ENCODE measurements around the gene NELFCD.
"Not testable (repeated sequence)": the region's sequence is repeated elsewhere in the genome, so short reads cannot be mapped to it uniquely, and the experiment has no call there.

The NELFCD gene, protein sequence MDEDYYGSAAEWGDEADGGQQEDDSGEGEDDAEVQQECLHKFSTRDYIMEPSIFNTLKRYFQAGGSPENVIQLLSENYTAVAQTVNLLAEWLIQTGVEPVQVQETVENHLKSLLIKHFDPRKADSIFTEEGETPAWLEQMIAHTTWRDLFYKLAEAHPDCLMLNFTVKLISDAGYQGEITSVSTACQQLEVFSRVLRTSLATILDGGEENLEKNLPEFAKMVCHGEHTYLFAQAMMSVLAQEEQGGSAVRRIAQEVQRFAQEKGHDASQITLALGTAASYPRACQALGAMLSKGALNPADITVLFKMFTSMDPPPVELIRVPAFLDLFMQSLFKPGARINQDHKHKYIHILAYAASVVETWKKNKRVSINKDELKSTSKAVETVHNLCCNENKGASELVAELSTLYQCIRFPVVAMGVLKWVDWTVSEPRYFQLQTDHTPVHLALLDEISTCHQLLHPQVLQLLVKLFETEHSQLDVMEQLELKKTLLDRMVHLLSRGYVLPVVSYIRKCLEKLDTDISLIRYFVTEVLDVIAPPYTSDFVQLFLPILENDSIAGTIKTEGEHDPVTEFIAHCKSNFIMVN

DNA sequence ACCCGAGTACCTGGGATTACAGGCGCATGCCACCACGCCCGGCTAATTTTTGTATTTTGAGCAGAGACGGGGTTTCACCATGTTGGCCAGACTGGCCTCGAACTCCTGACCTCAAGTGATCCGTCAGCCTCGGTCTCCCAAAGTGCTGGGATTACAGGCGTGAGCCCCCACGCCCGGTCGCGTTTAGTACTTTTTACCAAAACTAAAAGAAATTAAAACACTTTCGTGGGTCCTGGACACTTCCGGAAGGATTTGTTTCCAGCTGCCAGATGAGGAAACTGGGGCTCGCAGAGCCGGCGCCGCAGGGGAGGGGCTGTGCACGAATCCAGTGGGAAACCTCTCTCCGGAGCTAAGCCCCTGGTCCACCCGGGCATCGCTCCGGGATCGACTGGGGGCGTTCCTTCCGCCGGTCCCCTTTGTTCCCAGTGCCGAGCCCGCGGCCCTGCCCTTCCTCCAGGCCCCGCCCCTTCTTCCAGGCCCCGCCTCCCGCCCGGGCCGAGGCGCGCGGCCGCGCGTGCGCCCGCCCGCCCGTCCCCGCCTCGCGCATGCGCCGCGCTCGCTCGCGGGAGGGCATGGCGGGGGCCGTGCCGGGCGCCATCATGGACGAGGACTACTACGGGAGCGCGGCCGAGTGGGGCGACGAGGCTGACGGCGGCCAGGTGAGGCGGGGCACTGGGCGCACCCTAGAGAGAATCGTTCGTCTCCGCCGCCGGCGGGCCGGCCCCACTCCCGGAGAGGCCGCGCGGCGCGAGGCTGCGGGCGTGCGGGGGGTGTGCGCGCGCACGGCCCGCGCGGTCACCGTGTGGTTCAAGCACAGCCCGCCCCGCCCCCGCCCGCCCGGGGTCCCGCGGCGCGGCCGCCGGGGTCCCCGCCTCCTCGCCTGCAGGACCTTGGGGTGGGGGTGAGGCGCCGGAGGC is at the start of gene NELFCD:
NELFCD (plus strand) TSS at position 546 of the 917 bp plus-strand sequence; CDS start at position 600, 54 bp downstream.
- peak; percentile 86 for DNase-seq

GRCh38 chr20:58932170-58932569 is 48.9 kb upstream of the NELFCD start:
- no peak for DNase-seq

GRCh38 chr20:58938078-58938477 is 43.0 kb upstream of the NELFCD start:
- DNase-seq: no peak

DNA sequence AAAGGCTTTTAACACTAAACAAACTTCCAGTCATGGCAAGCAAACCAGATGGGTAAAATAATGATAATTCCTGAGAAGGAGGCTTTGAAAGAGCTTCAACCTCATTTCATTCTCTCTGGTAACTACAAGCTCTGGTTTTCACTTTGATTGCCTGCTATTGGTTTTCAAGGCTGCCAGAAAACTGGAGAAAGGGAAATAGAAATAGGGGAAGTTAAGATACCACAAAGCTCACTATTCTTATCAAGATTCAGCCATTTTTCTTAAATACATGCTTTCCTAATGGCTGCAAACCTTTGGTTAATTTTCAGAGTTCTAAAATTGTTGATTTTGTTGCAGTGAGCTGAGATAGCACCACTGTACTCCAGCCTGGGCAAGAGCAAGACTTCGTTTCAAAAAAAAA is 42.5 kb upstream of the NELFCD start:
- DNase-seq: no peak

DNA sequence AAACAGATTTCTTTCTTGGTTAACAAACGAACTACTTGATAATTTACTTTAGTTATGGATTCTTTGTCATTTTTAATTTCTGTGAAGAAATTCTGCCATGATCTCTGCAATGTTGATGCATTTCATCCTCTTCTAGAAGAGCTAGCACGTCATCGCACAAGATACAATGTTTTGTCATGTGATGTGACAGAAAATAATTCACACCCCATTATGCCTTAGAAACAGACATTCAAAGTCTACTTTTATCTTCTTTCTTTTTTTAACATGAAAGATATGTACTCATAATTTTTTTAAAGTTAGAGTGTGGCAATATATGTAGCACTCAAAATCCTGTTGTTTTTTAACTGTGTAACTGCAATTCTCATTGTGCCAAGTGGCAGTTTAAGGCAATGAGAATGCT is 39.6 kb upstream of the NELFCD start:
- no peak for DNase-seq

DNA sequence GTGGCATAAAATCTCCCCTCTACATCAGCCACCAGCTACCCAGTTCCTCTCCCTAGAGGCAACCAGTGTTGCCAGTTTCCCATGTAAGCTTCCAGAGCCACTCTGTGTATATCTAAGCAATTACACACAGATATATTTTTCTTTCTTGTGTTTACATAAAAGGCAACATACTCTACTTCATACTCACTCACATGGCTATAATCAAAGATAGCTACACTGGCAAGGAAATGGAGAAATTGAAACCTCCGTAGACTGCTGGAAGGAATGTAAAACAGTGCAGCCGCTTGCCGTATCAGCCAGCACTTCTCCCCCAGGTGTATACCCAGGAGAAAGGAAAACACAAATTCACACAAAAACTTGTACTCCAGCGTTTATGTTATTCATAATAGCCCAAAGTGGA is 38.5 kb upstream of the NELFCD start:
- no peak for DNase-seq

DNA sequence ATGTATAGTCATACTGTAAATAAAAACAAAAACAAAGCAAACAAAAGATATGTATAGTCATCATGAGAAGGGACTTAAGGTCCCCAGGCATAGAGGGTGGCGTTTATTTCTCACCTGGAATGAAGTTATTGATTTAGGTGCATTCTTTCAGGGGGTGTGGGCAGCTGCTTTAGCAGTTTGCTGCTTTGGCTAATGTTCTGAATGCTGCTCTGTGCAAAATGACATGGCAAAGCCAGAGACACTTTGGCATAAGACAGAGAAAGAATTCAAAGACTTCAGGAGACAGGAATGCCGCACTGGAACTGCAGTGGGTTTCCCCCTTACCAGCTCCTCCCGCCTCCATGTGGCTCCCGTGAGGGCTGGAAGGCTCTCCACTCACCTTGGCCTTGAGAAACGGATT is 36.4 kb upstream of the NELFCD start:
- DNase-seq: no peak

DNA sequence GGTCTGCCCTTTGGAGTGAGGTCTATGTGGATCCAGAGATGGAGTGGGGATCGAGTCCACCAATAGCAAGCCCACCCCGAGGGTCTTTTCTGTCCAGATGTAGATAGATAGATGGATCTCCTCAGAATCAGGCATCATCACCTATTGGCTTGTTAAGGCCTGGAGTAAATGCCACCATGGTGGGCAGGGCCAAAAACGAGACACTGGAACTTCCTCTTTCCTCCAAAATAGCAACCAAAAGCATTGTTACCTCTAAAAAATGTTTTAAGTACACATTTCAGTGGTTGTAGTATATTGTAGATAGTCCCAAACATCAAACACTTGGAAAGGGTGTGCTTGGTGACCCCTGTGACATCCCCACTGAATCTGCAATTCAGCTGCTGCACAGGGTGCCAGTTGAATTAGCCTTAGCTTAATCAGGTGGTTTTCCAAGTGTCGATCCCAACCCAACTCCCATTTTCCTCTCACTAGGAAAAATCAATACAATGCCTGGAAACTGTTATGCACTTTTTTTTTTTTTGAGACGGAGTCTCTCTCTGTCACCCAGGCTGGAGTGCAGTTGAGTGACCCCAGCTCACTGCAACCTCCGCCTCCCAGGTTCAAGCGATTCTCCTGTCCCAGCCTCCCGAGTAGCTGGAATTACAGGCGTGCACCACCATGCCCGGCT is 35.0 kb upstream of the NELFCD start:
- DNase-seq: no peak

DNA sequence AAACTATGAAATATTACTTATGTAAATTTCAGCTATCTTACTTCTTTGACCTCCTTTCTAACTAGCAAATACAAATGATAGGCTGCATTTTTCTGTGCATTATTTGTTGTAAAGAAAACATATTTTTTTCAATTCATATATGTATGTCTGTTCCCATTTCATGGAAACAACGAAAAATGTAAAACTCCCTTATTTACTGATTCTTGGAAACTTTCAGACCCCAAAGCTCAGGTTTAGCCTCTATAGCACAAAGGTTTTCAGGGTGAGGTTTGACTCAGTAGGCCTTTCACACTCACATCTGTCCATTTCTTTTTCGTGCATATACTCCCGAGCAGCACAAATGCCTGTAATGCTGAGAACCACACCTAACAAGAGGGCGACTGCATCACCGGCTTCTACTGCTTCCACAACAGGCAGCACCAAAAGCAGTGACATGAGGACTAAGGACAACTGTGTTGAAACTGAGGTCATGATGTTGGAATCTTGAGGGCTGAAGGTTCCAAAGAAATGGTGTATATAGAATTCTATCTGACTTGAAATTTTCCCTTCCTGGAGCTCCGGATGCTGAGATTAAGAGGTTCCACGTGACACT is 33.2 kb upstream of the NELFCD start:
- DNase-seq: not testable (repeated sequence)

- DNase-seq: no peak
Observed at GRCh38 chr20:58950603-58951002, 30.5 kb upstream of the NELFCD start.

DNA sequence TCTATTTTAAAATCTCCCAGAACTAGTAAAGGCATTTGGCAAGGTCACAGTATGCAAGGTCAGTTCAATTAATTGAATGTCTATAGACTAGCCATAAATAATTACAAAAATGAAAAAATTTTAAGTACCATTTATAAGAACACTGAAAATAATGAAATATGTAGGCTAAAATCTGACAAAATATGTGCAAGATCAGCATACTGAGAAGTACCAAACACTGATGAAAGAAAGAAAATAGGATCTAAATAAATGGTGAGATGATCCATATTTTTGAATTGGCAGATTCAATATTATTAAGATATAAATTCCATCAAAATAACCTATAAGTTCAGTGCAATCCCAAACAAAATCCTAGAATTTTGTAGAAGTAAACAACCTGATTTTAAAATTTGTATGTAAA is 28.0 kb upstream of the NELFCD start:
- no peak for DNase-seq

- no peak for DNase-seq
Observed at GRCh38 chr20:58956078-58956477, 25.0 kb upstream of the NELFCD start.

DNA sequence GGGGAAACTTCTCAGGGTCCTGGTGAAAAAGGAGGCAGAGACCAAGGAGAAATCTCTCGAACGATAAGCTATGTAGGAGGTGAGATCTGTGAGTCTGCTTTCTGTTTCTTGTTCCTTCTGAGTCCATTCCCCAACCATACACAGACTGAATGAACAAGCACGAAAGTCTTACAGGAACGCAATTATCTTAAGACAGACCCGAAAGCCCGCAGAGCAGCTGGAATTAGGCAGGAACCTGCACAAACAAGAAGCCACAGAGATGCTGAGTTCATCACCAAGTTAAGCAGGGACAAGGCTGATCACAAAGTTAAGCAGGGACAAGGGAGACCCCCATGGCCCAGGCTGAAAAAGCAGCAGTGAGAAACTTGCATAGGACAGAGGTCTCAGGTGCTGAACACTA is 21.4 kb upstream of the NELFCD start:
- DNase-seq: no peak

DNA sequence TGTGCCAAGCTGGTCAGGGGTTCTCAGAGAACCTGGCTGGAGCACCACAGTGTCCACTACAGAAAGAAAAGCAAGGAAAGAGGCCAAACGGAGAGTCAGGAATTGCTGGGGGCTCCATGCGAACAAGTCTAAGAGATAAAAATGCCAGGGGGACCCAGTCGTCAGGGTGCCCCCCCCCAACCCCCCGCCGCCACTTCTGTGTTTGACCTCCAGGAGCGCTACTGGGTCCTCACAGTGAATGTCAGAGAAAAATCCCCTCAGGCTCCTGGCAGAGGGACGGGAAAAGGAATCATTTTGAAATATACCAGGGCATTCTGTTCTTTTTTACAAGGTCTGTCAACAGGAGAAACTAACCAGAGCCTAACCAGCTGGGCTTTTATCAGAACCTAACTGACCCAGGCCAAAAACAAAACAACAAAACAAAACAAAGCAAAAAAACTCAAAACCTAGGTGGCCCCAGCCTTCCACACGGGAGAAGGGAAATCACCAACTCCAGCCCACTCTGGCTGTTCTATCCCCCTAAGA is 17.9 kb upstream of the NELFCD start:
- no peak for DNase-seq

DNA sequence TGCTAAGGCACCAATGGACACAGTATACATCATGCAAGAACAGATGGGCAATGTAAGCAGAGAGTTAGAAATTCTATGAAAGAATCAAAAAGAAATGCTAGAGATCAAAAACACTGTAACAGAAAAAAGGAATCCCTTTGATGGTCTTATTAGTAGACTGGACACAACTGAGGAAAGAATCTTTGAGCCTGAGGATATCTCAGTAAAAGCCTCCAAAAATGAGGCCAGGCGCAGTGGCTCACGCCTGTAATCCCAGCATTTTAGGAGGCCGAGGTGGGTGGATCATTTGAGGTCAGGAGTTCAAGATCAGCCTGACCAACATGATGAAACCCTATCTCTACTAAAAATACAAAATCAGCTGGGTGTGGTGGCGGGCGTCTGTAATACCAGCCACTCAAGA is 17.1 kb upstream of the NELFCD start:
- DNase-seq: not testable (repeated sequence)

- no peak for DNase-seq
Observed at GRCh38 chr20:58965270-58966064, 15.6 kb upstream of the NELFCD start.

- DNase-seq: no peak
Observed at GRCh38 chr20:58967652-58968429, 13.2 kb upstream of the NELFCD start.

DNA sequence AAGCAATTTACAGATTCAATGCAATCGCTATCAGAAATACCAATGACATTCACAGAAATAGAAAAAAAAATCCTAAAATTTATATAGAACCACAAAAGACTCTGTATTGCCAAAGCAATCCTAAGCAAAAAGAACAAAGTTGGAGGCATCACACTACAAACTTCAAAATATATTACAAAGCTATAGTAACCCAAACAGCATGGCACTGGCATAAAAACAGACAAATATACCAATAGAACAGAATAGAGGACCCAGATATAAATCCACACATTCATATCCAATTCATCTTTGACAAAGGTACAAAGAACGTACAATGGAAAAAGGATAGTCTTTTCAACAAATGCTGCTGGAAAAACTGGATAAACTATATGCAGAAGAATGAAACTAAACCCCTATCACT is 11.6 kb upstream of the NELFCD start:
- no peak for DNase-seq

DNA sequence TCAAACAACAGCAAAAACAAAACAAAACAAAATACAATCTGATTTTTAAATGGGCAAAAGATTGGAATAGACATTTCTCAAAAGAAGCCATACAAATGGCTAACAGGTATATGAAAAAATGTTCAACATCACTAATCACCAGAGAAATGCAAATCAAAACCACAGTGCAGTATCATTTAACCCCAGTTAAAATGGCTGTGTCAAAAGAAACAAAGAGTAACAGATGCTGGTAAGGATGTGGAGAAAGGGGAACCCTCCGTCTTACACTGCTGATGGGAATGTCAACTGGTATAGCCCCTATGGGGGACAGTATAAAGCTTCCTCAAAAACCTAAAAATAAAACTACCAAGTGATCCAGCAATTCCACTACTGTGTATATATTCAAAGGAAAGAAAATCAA is 10.9 kb upstream of the NELFCD start:
- DNase-seq: no peak

DNA sequence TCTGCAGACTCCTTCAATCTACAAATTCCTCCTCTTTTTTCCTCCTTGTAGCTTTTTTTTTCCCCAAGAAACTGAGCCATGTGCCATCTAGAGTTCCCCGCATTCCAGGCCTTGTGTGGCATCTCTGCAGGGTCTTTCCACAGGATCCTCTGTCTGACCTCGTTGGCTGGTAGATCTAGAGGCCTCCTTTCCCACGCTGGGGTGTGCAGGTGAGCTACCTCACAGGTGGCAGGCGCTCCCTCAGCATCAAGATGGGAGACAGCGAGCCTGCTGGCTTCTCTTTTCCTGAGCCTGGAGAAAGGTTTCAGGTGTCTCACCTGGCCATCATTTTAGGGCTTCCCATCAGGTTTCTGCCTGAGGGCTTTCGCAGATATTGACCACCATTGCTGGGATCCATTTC is 9.6 kb upstream of the NELFCD start:
- DNase-seq: no peak

GRCh38 chr20:58973179-58973578 is 7.9 kb upstream of the NELFCD start:
- DNase-seq: no peak

All from NCI-H1092 treated with DMSO at 0.1 percent for 48 hours (cell line).